HepG2 (cell line): Measurements from ENCODE around the gene UBR1. TPM values are rescaled to one million over a fixed set of nuclear protein-coding genes. Genes with fewer than 3 reads are reported as not detected.

Experiments used
- DNMT3B ChIP-seq: conservative IDR thresholded peaks from 2 replicates; pipeline ENCODE4 v1.6.1; 2016; ENCODE audit warnings: missing biosample characterization, control low read depth
- JUND ChIP-seq: sonication (generic); formaldehyde crosslinking; IDR thresholded peaks from 2 replicates; pipeline ENCODE4 v1.8.0; 2022; ENCODE audit warnings: mild to moderate bottlenecking, missing genetic modification reagents
- NR3C1 ChIP-seq: sonication (generic); formaldehyde crosslinking; IDR thresholded peaks from 2 replicates; pipeline ENCODE4 v1.4.0; 2020; ENCODE audit warnings: missing genetic modification reagents
- RBM22 ChIP-seq: fragments of 200-400 bp; formaldehyde crosslinking; optimal IDR thresholded peaks from 2 replicates; pipeline ENCODE3; 2017; ENCODE audit warnings: mild to moderate bottlenecking, low read length, moderate library complexity
- RXRA ChIP-seq: sonication (generic); formaldehyde crosslinking; IDR thresholded peaks from 2 replicates; pipeline ENCODE4 v1.5.1; 2020; ENCODE audit warnings: missing genetic modification reagents
- SMYD3 ChIP-seq: sonication (generic); formaldehyde crosslinking; IDR thresholded peaks from 2 replicates; pipeline ENCODE4 v1.8.1; 2023; ENCODE audit warnings: mild to moderate bottlenecking, missing genetic modification reagents
- ZBTB1 ChIP-seq: sonication (generic); formaldehyde crosslinking; IDR thresholded peaks from 2 replicates; pipeline ENCODE4 v1.4.0; 2020; ENCODE audit warnings: missing genetic modification reagents, borderline replicate concordance
- ZBTB3 ChIP-seq: sonication (generic); formaldehyde crosslinking; IDR thresholded peaks from 2 replicates; pipeline ENCODE4 v1.4.0; 2020; ENCODE audit warnings: low read depth, mild to moderate bottlenecking, moderate library complexity, missing genetic modification reagents, borderline replicate concordance
- ZFX ChIP-seq: sonication (generic); formaldehyde crosslinking; IDR thresholded peaks from 2 replicates; pipeline ENCODE4 v1.4.0; 2020; ENCODE audit warnings: mild to moderate bottlenecking, low read depth, missing genetic modification reagents, moderate library complexity
- ZNF3 ChIP-seq: IDR thresholded peaks from 2 replicates; pipeline ENCODE4 v1.7.0; 2017; ENCODE audit warnings: inconsistent platforms
- ZNF530 ChIP-seq: sonication (generic); formaldehyde crosslinking; IDR thresholded peaks from 2 replicates; pipeline ENCODE4 v1.5.0; 2020; ENCODE audit warnings: low read depth, mild to moderate bottlenecking, missing genetic modification reagents
- ZNF547 ChIP-seq: sonication (generic); formaldehyde crosslinking; IDR thresholded peaks from 2 replicates; pipeline ENCODE4 v1.5.1; 2020; ENCODE audit warnings: mild to moderate bottlenecking, missing genetic modification reagents
- ZNF687 ChIP-seq: sonication (generic); formaldehyde crosslinking; IDR thresholded peaks from 2 replicates; pipeline ENCODE4 v1.5.1; 2020; ENCODE audit warnings: mild to moderate bottlenecking, missing genetic modification reagents, moderate library complexity
- ZNF788 ChIP-seq: sonication (generic); formaldehyde crosslinking; IDR thresholded peaks from 2 replicates; pipeline ENCODE4 v1.5.0; 2020; ENCODE audit warnings: mild to moderate bottlenecking, missing genetic modification reagents, borderline replicate concordance
- polyA plus RNA-seq, 8 experiments: library from polyadenylated mRNA; depleted of rRNA in 3 of 8; stranded (reverse) in 7 of 8; unstranded in 1 of 8; fragments of >200 nt; fragmentation: Illumina TruSeq in 4 of 8; extraction: Trizol in 4 of 8; gene quantifications; 2 replicates each; pipeline versions ENCODE4 v1.2.1 to v1.2.3, GENCODE V29; 2011 to 2016; ENCODE audit warnings: low read depth in 4 of 8, missing spikeins in 1 of 8, mixed read lengths in 1 of 8; ENCODE audit not compliant: insufficient read depth in 1 of 8
- total RNA-seq, 5 experiments: library from RNA; depleted of rRNA; stranded (reverse); fragments of >200 nt; fragmentation: Illumina TruSeq; extraction: Trizol; gene quantifications; 2 replicates each; pipeline ENCODE4 v1.2.3, GENCODE V29; 2016; ENCODE audit warnings: low read depth in 1 of 5
- TF ChIP-seq, protein P1 (sequence below): sonication (generic); formaldehyde crosslinking; IDR thresholded peaks from 2 replicates; pipeline ENCODE4 v1.9.0; 2022; ENCODE audit warnings: low read depth, missing genetic modification reagents

UBR1 gene
- total and polyA plus RNA-seq, 2 of the 13 experiments (the other 11 are each of a cell fraction or from before 2014, with no cell fraction given) = 6.4 to 18.0 TPM

DNA sequence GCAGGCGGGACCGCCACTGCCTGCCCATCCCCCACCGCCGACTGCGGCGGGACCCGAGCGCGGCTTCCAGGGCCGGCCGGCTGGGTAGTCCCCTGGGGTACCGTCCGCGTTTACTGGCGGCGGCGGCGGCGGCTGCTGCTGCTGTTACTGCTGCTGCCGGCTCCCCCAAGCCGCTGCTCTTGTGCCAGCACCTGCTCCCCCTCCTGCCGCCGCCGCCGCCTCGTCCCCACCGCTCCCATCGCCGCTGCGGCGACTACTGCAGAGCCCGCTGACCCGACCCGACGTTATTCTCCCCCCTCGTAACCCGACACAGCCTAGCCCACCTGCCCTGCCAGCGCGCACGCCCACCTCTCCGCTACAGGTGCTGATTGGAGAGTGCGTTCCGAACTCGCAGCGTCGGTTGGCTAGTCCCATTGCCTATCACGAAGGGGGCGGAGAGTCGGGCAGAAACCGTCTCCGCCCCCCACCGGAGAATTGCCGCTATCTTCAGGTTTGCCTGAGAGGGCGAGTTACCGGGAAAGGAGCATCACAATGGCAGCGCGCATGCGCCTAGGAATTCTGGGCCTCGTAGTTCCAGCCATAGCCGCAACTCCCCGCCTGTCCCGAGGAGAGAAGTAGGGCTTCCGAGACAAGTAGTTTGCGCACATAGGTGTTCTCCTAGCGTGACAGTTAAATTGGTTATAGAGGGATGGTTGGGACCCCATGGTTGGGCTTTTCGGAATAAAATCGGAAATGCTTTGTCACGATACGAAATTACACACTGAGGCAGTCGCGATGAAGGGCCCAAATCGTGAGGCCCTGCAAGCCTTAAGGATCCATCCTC lies 185.1 kb downstream of the UBR1 start, which contains the start of gene TTBK2 (continued):
- TF ChIP-seq RXRA (peak; percentile 66), ZNF3 (CRISPR knock-in tag) (no peak), ZBTB1 (CRISPR knock-in tag) (no peak), ZFX (CRISPR knock-in tag) (peak; percentile 53; the same call in 1 of the 2 replicates), ZNF788 (no peak; the same call in 1 of the 2 replicates), DNMT3B (CRISPR knock-in tag) (0 out of 2 replicates have a peak, but pooled peaks have one; percentile 85), RBM22 (no peak), ZNF547 (CRISPR knock-in tag) (no peak), NR3C1 (no peak), ZNF530 (no peak), SMYD3 (CRISPR knock-in tag) (no peak), ZNF687 (CRISPR knock-in tag) (peak; percentile 60), JUND (CRISPR knock-in tag) (no peak), ZBTB3 (CRISPR knock-in tag) (no peak)
- TF ChIP-seq, protein P1, sequence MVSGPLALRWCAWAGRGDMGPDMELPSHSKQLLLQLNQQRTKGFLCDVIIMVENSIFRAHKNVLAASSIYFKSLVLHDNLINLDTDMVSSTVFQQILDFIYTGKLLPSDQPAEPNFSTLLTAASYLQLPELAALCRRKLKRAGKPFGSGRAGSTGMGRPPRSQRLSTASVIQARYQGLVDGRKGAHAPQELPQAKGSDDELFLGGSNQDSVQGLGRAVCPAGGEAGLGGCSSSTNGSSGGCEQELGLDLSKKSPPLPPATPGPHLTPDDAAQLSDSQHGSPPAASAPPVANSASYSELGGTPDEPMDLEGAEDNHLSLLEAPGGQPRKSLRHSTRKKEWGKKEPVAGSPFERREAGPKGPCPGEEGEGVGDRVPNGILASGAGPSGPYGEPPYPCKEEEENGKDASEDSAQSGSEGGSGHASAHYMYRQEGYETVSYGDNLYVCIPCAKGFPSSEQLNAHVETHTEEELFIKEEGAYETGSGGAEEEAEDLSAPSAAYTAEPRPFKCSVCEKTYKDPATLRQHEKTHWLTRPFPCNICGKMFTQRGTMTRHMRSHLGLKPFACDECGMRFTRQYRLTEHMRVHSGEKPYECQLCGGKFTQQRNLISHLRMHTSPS (CRISPR knock-in tag) = no peak
